SK-N-MC (cell line): Measurements from ENCODE around the gene ELMO2.
"Not testable (repeated sequence)": the region's sequence is repeated elsewhere in the genome, so short reads cannot be mapped to it uniquely, and the experiment has no call there.

Source experiments
- EZH2 ChIP-seq: fragments of 200-600 bp; sonication (generic); IDR thresholded peaks from one replicate; pipeline ENCODE4 v1.6.1; 2017; ENCODE audit warnings: antibody characterized with exemption
- FOXP2 ChIP-seq: optimal IDR thresholded peaks from 2 replicates; pipeline ENCODE3; 2011; ENCODE audit warnings: mild to moderate bottlenecking, moderate library complexity; ENCODE audit not compliant: insufficient read depth; ENCODE audit errors: extremely low read length, control extremely low read depth
- POLR2AphosphoS5 ChIP-seq: IDR thresholded peaks from 2 replicates; pipeline ENCODE4 v1.6.1; 2012; ENCODE audit warnings: mild to moderate bottlenecking, low read depth, low read length, borderline replicate concordance

DNA sequence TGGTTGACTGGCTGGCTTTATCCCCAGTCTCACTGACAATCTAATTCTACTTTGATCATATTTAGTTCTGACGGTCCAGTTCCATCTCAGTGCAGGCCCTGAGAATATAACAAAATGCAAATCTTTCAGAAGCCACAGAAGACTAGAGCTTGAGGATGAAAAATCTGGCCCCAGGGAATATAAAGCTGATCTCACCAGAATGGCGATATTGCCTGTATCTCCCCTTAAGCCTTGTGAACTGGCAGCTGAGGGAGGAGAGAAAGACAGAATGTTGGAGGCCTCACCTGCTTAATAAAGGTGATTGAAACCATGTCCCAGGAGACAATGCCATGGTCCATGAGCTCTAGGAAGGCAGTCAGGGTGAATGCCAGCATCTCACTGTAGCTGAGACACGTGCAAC lies 19.4 kb downstream of the ELMO2 start:
- not testable (repeated sequence) for TF ChIP-seq EZH2, POLR2AphosphoS5, FOXP2
